T1000 (cell line): ENCODE data around the gene PLPPR4.
"Not testable (repeated sequence)": the region's sequence is repeated elsewhere in the genome, so short reads cannot be mapped to it uniquely, and the experiment has no call there.

Experiments used
- DNase-seq: peaks from one replicate; lab custom pipeline; 2025; ENCODE audit warnings: mixed read lengths; lab: John Stamatoyannopoulos, UW

The PLPPR4 gene

DNA sequence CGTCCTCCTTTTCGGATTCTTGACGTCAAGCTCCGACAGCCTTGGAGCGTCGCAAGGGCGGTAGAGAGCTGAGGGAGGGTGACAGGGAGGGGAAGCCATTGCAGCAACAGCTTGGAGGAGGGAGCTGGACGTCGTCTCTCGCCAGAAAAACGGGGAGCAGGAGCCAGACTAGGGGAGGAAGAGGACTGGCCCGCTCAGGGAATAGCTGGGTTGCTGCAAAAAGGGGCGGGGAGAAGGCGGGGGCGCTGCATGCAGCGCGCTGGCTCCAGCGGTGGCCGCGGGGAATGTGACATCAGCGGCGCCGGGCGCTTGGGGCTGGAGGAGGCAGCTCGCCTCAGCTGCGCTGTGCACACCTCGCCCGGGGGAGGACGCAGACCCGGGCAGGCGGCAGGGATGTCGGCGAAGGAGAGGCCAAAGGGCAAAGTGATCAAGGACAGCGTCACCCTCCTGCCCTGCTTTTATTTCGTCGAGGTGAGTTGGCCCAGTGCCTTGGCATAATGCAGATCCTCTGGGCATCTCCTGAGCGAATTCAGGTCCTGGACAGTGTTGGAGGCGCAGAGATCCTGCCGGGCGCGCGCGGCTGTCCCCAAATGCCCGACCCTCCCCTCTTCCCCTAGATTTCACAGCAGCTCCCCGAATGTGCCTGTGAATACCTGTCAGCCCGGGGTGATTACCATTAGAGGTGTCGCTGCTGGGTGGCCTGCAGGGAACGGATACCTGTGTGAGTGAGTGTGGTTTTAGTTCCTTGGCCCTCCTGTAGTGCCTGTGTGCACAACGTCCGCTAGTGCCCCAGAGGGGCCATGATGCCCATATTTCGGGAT lies at the start of gene PLPPR4:
Gene PLPPR4, plus strand, starts transcription at position 292 of the 821 bp plus-strand sequence. Its CDS starts 102 bp downstream, at position 394.
- DNase-seq: no peak

GRCh38 chr1:99216956-99217355 lies 47.3 kb upstream of the PLPPR4 start:
- no peak for DNase-seq

- no peak for DNase-seq
These were observed 46.7 kb upstream of the PLPPR4 start for GRCh38 chr1:99217599-99217998.

DNA sequence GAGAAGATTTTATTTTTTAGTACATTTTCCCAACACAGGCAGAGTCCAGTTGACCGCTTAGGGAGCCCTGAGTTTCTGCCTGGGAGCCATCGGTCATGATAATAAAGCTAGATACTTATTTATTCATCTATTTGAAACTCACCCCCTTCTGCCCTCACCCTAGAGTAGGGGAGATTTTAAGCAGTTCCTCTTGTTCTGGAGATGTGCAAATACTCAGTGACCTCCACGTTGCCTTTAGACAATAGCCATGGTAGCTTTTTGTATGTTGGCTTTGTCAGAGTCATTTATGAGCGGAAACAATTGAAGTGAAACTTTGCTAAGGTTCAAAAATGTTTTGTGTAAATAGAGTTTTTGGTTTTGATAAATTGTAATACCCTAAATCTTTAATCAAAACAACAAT lies 45.7 kb upstream of the PLPPR4 start:
- DNase-seq: no peak

GRCh38 chr1:99218999-99219398 lies 45.3 kb upstream of the PLPPR4 start:
- no peak for DNase-seq

GRCh38 chr1:99227056-99227897 lies 37.0 kb upstream of the PLPPR4 start:
- no peak for DNase-seq

DNA sequence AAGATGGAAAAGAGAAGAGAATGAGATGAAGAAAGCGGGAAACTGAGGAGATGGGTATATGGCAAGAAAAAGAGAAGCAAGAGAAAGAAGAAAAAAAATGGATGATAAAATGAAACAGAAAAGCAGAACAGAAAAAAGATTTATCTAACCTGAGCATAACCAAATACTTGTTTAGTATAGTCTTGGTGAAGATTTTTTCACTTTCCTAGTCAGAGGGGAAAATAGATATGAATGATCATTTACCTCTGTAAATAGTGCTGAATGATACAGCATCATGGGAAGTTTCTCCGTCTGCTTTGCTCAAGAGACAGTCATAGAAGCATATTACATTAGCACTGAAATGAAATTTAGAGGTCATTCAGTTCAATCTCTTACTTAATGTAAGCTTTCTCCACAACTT lies 36.1 kb upstream of the PLPPR4 start:
- no peak for DNase-seq

- no peak for DNase-seq
These were observed 35.2 kb upstream of the PLPPR4 start for GRCh38 chr1:99229122-99229521.

DNA sequence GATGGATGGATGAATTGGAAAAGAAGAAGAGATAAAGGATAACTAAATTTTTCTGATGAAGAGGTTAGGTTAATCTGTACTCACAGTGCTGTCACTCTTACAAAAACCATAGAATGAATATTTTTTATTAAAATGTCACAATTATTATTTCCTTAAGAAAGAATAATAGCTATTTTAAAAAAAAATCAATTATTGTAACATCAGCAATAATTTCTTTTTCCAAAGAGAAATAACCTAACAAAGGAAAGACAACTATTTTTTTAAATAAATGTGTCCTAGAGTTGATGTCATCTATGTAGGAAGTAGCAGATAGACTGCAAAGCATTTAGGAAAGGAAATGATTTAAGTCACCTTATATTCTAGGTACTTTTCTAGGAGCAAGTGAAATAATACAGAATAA lies 33.6 kb upstream of the PLPPR4 start:
- no peak for DNase-seq

GRCh38 chr1:99232172-99232571 lies 32.1 kb upstream of the PLPPR4 start:
- no peak for DNase-seq

GRCh38 chr1:99233446-99233845 lies 30.8 kb upstream of the PLPPR4 start:
- DNase-seq: no peak

- no peak for DNase-seq
These were observed 27.5 kb upstream of the PLPPR4 start for GRCh38 chr1:99236756-99237155.

GRCh38 chr1:99239690-99240089 lies 24.6 kb upstream of the PLPPR4 start:
- DNase-seq: no peak

- DNase-seq: no peak
These were observed 23.7 kb upstream of the PLPPR4 start for GRCh38 chr1:99240621-99241020.

- DNase-seq: no peak
These were observed 18.1 kb upstream of the PLPPR4 start for GRCh38 chr1:99246152-99246551.

DNA sequence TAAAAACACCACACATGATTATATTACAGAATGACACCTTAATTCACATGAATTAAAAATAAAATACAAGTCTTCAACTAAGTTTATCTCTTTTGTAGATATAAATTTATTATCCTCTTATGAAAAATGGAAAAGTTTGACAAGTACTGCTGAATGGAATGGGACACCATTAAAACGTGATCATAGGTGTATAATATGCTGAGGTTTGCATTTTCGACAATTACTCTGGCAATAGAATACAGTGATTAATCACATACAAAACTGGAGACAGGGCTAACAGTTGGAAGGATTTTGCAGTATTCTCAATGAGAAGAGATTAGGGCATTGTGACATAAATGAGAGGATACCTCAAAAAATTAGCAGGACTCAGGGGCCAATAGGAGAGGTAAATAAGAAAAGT lies 17.1 kb upstream of the PLPPR4 start:
- DNase-seq: no peak

DNA sequence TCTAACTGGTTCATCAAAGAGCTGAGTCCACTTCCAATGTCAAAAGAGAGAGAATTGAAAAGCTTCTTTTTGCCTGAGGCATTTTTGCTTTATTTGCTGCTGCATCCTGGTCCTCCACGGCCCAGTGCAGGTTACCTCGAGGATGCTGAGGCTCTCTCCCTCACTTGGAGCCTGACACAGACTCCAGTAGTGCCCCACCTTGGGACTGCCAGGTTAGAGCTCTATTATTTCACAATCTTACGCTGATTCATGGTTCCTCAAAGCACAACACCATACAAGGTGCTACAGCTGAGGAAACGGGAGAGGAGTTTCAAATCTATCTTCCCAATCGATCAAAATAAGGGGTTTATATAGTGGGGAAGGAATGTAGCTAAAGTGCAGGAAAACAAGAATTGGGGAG lies 13.6 kb upstream of the PLPPR4 start:
- DNase-seq: no peak

GRCh38 chr1:99251308-99251707 lies 13.0 kb upstream of the PLPPR4 start:
- no peak for DNase-seq

DNA sequence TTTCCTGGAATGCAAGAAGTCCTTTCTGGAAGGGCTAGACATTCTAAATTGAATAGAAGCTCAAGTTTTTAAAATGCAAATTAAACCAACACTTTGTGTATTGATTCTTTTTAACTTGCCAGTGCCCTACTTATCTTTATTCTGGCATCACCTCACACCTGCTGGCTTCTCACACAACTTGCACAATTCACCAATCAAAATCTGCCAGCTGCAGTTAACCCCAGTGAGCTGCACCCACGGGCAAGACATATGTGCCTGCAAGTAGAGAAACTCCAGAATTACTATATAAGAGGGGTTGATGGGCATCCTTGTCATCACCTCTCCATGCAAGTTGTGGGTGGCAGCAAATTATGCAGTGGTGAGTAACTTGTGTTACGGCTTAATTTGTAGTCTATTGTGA lies 11.7 kb upstream of the PLPPR4 start:
- no peak for DNase-seq

DNA sequence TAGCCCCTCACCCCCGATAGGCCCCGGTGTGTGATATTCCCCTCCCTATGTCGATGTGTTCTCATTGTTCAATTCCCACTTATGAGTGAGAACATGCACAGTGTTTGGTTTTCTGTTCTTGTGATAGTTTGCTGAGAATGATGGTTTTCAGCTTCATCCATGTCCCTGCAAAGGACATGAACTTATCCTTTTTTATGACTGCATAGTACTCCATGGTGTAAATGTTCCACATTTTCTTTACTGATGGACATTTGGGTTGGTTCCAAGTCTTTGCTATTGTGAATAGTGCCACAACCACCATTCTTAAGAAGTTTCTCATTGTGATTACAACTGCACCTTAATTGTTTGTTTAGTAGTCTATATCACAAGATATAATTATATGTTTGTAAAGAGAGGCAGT lies 3.9 kb upstream of the PLPPR4 start:
- not testable (repeated sequence) for DNase-seq

GRCh38 chr1:99265124-99265523 lies 832 bp downstream of the PLPPR4 start:
- DNase-seq: no peak

DNA sequence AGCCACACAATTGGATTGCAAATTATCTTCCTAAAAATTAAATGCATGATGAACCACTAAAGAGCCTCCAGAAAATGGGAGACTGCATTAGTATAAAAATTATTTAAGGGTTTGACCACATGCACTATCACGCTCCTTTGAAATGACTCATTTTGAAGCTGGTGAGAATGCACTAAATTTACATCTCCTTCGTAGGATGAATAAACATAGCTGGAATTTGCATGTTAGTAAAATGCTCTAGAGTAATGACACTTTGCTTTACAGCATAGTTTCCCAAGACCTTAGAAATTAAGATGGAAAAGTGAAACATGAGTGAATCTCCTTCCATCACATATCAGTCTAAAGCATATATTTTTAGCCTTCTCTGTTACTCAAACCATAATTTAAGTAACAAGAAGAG lies 2.4 kb downstream of the PLPPR4 start:
- no peak for DNase-seq

DNA sequence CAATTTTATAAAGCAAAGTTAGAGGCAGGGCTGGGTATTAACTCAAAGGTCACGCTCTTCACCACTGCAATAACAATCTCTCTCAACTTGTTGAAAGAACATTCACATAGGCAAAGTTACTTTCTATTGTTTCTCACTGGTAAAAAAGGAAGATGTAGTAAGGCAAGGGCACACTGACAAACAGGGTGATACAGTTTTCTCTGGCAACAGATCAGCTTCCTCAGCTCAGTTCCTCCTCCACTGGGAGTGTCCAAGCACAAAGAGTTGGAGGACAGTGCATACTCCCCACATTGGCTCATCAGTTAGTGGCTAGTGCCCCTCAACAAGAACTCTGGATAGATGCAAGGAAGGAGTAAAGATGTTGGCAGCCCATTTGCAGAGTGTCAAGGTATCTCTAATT lies 3.7 kb downstream of the PLPPR4 start:
- DNase-seq: no peak
